H9 (cell line): ENCODE measurements around the gene LIPE. TPM values are rescaled to one million over a fixed set of nuclear protein-coding genes. Genes with fewer than 3 reads are reported as not detected.

Experiments
- DNase-seq: peaks from one replicate; pipeline ENCODE4 v3.0.0-alpha.2; 2017
- H2AFZ ChIP-seq: one replicate; pipeline ENCODE4 v1.6.1; 2013; ENCODE audit warnings: mild to moderate bottlenecking, low read length, control low read depth, moderate library complexity
- H2AK5ac ChIP-seq: 2 replicates; pipeline ENCODE4 v1.6.1; 2013; ENCODE audit warnings: low read length, control low read depth, mixed read lengths; ENCODE audit not compliant: insufficient read length
- H2BK120ac ChIP-seq: one replicate; pipeline ENCODE4 v1.6.1; 2013; ENCODE audit warnings: low read depth, mild to moderate bottlenecking, low read length, control low read depth, inconsistent platforms; ENCODE audit not compliant: poor library complexity, severe bottlenecking
- H2BK12ac ChIP-seq: 2 replicates; pipeline ENCODE4 v1.6.1; 2013; ENCODE audit warnings: low read length, control low read depth, mixed read lengths, low read depth; ENCODE audit not compliant: insufficient read length
- H2BK15ac ChIP-seq: 2 replicates; pipeline ENCODE4 v1.6.1; 2013; ENCODE audit warnings: low read depth, low read length, control low read depth
- H2BK20ac ChIP-seq: one replicate; pipeline ENCODE4 v1.6.1; 2013; ENCODE audit warnings: low read depth, mild to moderate bottlenecking, low read length, control low read depth, inconsistent platforms; ENCODE audit not compliant: poor library complexity, severe bottlenecking
- H2BK5ac ChIP-seq: 2 replicates; pipeline ENCODE4 v1.6.1; 2013; ENCODE audit warnings: low read length, control low read depth, mixed read lengths; ENCODE audit not compliant: insufficient read length
- H3K14ac ChIP-seq: 2 replicates; pipeline ENCODE4 v1.6.1; 2013; ENCODE audit warnings: low read length, control low read depth; ENCODE audit not compliant: insufficient read depth
- H3K18ac ChIP-seq: 2 replicates; pipeline ENCODE4 v1.6.1; 2013; ENCODE audit warnings: low read depth, mild to moderate bottlenecking, mixed read lengths, low read length, control low read depth; ENCODE audit not compliant: insufficient read length
- H3K23ac ChIP-seq: 2 replicates; pipeline ENCODE4 v1.6.1; 2013; ENCODE audit warnings: low read length, control low read depth, mixed read lengths, low read depth; ENCODE audit not compliant: insufficient read length
- H3K23me2 ChIP-seq: 2 replicates; pipeline ENCODE4 v1.6.1; 2013; ENCODE audit warnings: low read depth, mild to moderate bottlenecking, mixed read lengths, low read length, control low read depth; ENCODE audit not compliant: insufficient read length, poor library complexity, severe bottlenecking
- H3K27ac ChIP-seq: 2 replicates; pipeline ENCODE4 v1.5.1; 2013; ENCODE audit warnings: low read length, control low read depth, mixed read lengths, low read depth; ENCODE audit not compliant: insufficient read length
- H3K27me3 ChIP-seq: 2 replicates; pipeline ENCODE4 v1.6.1; 2013; ENCODE audit warnings: low read length, control low read depth, inconsistent platforms; ENCODE audit not compliant: insufficient read depth
- H3K4ac ChIP-seq: 2 replicates; pipeline ENCODE4 v1.6.1; 2013; ENCODE audit warnings: low read depth, mild to moderate bottlenecking, control low read depth, inconsistent platforms, low read length, moderate library complexity
- H3K4me1 ChIP-seq: 2 replicates; pipeline ENCODE4 v1.6.1; 2013; ENCODE audit warnings: low read length, control low read depth, inconsistent platforms; ENCODE audit not compliant: insufficient read depth
- H3K4me2 ChIP-seq: 2 replicates; pipeline ENCODE4 v1.6.1; 2013; ENCODE audit warnings: low read length, control low read depth, mixed read lengths; ENCODE audit not compliant: insufficient read length, insufficient read depth
- H3K56ac ChIP-seq: 2 replicates; pipeline ENCODE4 v1.6.1; 2013; ENCODE audit warnings: low read depth, mild to moderate bottlenecking, mixed read lengths, low read length, control low read depth; ENCODE audit not compliant: insufficient read length
- H3K79me1 ChIP-seq: 2 replicates; pipeline ENCODE4 v1.6.1; 2013; ENCODE audit warnings: low read depth, mild to moderate bottlenecking, moderate library complexity, low read length, control low read depth, inconsistent platforms; ENCODE audit not compliant: insufficient read depth, poor library complexity, severe bottlenecking
- H3K79me2 ChIP-seq: 2 replicates; pipeline ENCODE4 v1.6.1; 2013; ENCODE audit warnings: low read length, control low read depth, inconsistent platforms; ENCODE audit not compliant: insufficient read depth
- H3K9ac ChIP-seq: 2 replicates; pipeline ENCODE4 v1.6.1; 2013; ENCODE audit warnings: low read length, control low read depth, mixed read lengths; ENCODE audit not compliant: insufficient read length; ENCODE audit errors: extremely low read depth
- H3K9me3 ChIP-seq: one replicate; pipeline ENCODE4 v1.6.1; 2013; ENCODE audit warnings: low read depth, low read length, inconsistent platforms; ENCODE audit not compliant: control insufficient read depth
- H3T11ph ChIP-seq: one replicate; pipeline ENCODE4 v1.6.1; 2013; ENCODE audit warnings: mild to moderate bottlenecking, low read length, control low read depth, inconsistent platforms
- H4K20me1 ChIP-seq: one replicate; pipeline ENCODE4 v1.6.1; 2013; ENCODE audit not compliant: control insufficient read depth, insufficient read length, insufficient read depth
- H4K5ac ChIP-seq: 2 replicates; pipeline ENCODE4 v1.6.1; 2013; ENCODE audit warnings: low read depth, mild to moderate bottlenecking, mixed read lengths, low read length, control low read depth; ENCODE audit not compliant: insufficient read length
- H4K8ac ChIP-seq: replicated peaks from 2 replicates; pipeline ENCODE4 v1.6.1; 2013; ENCODE audit warnings: low read length, control low read depth, mixed read lengths, low read depth; ENCODE audit not compliant: insufficient read length
- H4K91ac ChIP-seq: 2 replicates; pipeline ENCODE4 v1.6.1; 2013; ENCODE audit warnings: low read depth, mild to moderate bottlenecking, moderate library complexity, mixed read lengths, low read length, control low read depth; ENCODE audit not compliant: insufficient read length
- H3K27ac Mint-ChIP-seq, 3 experiments: 2 replicates in 2 of 3; 3 replicates in 1 of 3; pipeline ENCODE4 v1.8.0; 2020 to 2021; ENCODE audit warnings: mixed read lengths in 3 of 3, mild to moderate bottlenecking in 1 of 3, moderate library complexity in 1 of 3
- H3K27me3 Mint-ChIP-seq: 2 replicates; pipeline ENCODE4 v1.8.0; 2021; ENCODE audit warnings: low read depth, mild to moderate bottlenecking, moderate library complexity, mixed read lengths
- H3K36me3 Mint-ChIP-seq, 3 experiments: 2 replicates in 2 of 3; 3 replicates in 1 of 3; pipeline ENCODE4 v1.8.0; 2020 to 2021; ENCODE audit warnings: low read depth in 3 of 3, mixed read lengths in 3 of 3; ENCODE audit not compliant: insufficient read depth in 1 of 3
- H3K4me1 Mint-ChIP-seq, 2 experiments: 2 replicates each; pipeline ENCODE4 v1.8.0; 2020; ENCODE audit warnings: mixed read lengths in 2 of 2
- H3K4me3 Mint-ChIP-seq, 2 experiments: 2 replicates in 1 of 2; 3 replicates in 1 of 2; pipeline ENCODE4 v1.8.0; 2020 to 2021; ENCODE audit warnings: mild to moderate bottlenecking in 2 of 2, mixed read lengths in 2 of 2, moderate library complexity in 1 of 2
- H3K9me3 Mint-ChIP-seq, 2 experiments: 2 replicates in 1 of 2; 3 replicates in 1 of 2; pipeline ENCODE4 v1.8.0; 2020; ENCODE audit warnings: mild to moderate bottlenecking in 2 of 2, mixed read lengths in 2 of 2, moderate library complexity in 1 of 2
- CTCF ChIP-seq: fragments of 200-600 bp; sonication (generic); conservative IDR thresholded peaks from 3 replicates; pipeline ENCODE4 v1.8.0; 2021; ENCODE audit warnings: antibody characterized with exemption, mild to moderate bottlenecking
- WGBS: extraction: QIAGEN DNeasy Blood & Tissue Kit; methylation state at CpG from one replicate; pipeline ENCODE4 v1.1.7; 2013; ENCODE audit warnings: missing lambda C conversion rate, low lambda C conversion rate, mixed read lengths; ENCODE audit not compliant: insufficient read length; ENCODE audit errors: extremely low coverage; 5-methylcytosine and 5-hydroxymethylcytosine counted together
- total RNA-seq: library from RNA; stranded (reverse); gene quantifications from 2 replicates; pipeline ENCODE4 v1.2.1, GENCODE V29; 2021

Gene LIPE
- total RNA-seq, 1 experiment from 2014 or later = 6.3 TPM

GRCh38 chr19:42388851-42389489 lies 38.2 kb downstream of the LIPE start:
- no peak overlapping the region; a peak in 1 of 5 replicates for H3K4me3 Mint-ChIP-seq
- Histone ChIP-seq H3K23ac (no peak overlapping the region), H3K14ac (no peak overlapping the region), H2AFZ (no peak overlapping the region), H2BK15ac (no peak overlapping the region), H2BK5ac (no peak overlapping the region), H4K5ac (no peak overlapping the region), H3K79me2 (no peaks in the 10 kb centered on the region), H3K23me2 (no peaks in the 10 kb centered on the region), H3K9ac (no peak overlapping the region), H3K18ac (no peak overlapping the region), H2BK12ac (no peak overlapping the region), H4K20me1 (no peaks in the 10 kb centered on the region), H3K4me1 (no peaks in the 10 kb centered on the region; the same call in 1 of the 2 replicates), H4K8ac (no peak overlapping the region), H2BK20ac (no peak overlapping the region), H3K9me3 (no peaks in the 10 kb centered on the region), H3K79me1 (no peaks in the 10 kb centered on the region), H3K4ac (no peak overlapping the region), H3K27me3 (no peaks in the 10 kb centered on the region; the same call in 1 of the 2 replicates), H2BK120ac (no peak overlapping the region), H3K56ac (no peak overlapping the region), H2AK5ac (no peak overlapping the region), H3K27ac (no peak overlapping the region), H3T11ph (no peak overlapping the region), H4K91ac (no peak overlapping the region), H3K4me2 (no peak overlapping the region)
- DNase-seq = no peak
- no CpG with 5 or more reads among the region's 20 CpGs for WGBS
- no peaks in the 10 kb centered on the region; a peak in 2 of 7 replicates for H3K36me3 Mint-ChIP-seq
- peaks cover 0 to 2% of the 10 kb centered on the region in 2 experiments; a peak in 1 of 5 replicates for H3K9me3 Mint-ChIP-seq
- H3K27ac Mint-ChIP-seq = no peak overlapping the region; a peak in 1 of 7 replicates
- peaks cover 60% of the 10 kb centered on the region for H3K27me3 Mint-ChIP-seq
- peaks cover 17 to 29% of the 10 kb centered on the region in 2 experiments for H3K4me1 Mint-ChIP-seq
- no peak for TF ChIP-seq CTCF
